HG03108 (cell line): Measurements from ENCODE around the gene STX16.
"Not testable (repeated sequence)": the region's sequence is repeated elsewhere in the genome, so short reads cannot be mapped to it uniquely, and the experiment has no call there.

Experiments used
- ATAC-seq: cut with Tn5 transposase; IDR thresholded peaks from one replicate; pipeline ENCODE4 v1.9.1; 2021; ENCODE audit warnings: moderate library complexity; ENCODE audit not compliant: unreplicated experiment

Gene STX16

DNA sequence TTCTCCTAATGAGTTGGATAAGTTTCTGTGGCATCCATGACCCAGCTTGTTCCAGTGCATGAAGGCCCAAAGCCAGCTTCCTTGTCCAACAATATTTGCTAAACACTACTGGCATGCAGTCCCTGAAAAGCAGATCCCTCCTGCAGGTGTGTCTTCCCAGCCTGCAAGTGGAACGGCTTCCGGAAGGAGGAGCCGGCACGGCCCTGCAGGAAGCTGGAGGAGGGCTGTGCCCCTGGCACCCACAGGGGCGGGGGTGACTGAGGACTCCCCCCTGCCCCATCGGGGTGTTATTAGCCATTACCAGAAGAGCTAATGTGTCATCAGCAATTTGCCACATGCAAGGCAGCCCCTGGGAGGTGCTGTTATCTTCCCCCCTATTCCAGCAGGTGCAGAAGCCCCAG, 68.9 kb downstream of the STX16 start:
- ATAC-seq, result no peak

DNA sequence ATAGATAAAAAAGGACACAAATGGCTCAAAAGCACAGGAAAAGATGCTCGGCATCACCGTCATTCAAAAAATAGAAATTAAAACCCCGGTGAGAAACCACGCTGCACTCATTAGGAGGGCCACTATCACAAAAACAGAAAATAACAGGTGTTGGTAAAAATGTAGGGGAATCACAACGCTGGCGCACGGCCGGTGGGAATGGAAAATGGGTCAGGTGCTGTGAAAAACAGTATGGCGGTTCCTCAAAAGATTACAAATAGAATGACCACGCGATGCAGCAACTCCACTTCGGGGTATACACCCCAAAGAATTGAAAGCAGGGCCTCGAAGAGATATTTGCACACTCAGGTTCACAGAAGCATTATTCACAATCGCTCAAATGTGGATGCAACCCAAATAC, 69.8 kb downstream of the STX16 start:
- ATAC-seq, result no peak

DNA sequence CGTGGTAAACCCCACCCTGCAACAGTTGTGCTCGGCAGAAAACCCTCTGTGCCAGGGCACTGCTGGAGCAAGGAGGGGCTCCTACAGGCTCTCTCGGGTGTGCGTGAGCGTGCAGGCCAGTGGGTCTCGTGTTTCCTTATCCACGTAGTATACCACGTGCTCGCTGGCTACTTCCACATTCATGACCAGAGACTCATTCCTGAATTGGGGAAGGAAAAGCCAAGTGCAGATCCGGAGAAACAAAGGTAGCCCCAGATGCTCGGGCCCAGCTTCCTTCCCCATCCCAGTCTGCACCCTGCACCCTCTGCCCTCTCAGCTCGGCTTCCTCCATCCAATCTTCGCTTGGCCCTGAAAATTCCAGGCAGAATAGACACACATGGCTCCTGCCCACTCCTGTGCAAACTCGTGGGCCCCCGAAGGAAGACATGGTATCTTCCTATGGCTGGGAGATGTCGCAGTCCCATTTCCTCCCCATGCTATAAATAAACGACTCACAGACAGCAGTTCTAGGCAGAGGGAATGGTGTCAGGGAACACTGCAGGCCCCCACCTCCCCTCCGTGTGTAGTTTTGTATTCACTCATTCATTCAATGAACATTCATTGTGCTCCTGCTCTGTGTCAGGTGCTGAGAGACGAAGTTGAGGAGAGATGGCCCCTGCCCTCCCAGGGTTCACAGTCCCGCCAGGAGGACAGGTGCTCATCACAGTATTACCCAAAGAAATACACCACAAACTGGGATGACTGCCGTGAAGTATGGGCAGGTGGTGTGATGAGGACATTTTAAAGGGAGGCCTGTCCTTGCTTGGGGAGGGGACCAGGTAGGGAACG, 71.1 kb downstream of the STX16 start:
- ATAC-seq, result no peak

DNA sequence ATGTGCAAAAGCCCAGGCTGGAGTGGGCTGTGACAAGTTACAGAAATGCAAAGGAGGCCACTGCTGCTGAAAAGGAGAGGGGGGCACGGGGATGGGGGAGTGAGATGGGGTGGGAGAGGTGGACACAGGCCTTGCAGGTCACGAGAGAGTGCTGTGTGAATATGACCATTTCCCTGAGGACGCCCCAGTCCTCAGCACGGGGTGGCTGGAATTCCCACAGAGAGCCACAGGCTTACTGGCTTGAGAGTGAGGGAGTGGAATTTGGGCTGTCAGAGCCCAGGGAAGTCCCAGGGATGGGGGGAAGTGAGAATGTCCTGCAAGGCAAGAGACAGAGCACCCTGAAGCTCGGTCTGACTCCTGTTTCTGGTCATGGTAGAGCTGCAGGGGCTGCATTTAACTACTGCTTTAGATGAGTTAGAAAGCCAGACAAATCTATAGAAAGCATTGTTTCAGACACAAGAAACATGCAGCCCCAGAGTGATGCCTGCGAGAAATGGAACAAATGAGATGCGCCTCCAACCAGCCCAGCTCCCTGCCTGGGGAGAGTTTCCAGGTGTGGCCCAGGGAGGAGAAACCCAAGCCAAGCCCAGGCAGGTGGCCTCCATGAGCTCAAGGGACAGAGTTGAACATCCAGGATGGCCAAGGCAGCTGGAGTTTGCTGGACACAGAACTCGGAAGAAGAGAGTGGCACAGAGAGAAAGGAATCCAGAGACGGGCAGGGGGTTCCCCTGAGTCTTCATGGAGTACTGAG, 72.0 kb downstream of the STX16 start:
- no peak for ATAC-seq

DNA sequence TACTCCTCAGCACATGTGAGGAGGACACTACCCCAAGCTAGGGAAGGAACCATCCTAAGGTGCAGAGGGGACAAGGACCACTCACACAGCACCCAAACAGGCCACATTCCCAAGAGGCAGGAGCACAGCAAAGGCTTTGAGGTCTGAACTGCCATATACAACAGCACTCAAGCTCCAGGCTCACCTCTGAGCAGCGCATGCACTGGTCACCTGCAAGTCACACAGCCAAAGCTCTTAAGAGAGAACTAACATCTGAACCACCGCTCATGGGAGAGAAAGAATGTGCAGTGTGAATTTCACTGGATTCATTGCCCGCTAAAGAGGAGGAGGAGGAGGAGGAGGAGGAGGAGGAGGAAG, 72.5 kb downstream of the STX16 start:
- ATAC-seq, result no peak

DNA sequence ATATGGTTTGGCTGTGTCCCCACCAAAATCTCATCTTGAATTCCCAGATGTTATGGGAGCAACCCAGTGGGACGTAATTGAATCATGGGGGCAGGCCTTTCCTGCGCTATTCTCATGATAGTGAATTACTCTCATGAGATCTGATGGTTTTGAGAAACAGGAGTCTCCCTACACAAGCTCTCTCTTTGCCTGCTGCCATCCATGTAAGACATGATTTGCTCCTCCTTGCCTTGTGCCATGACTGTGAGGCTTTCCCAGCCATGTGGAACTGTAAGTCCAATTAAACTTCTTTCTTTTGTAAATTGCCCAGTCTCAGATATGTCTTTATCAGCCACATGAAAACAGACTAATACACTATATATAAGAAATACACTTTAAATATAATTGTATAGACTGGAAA, 75.1 kb downstream of the STX16 start:
- not testable (repeated sequence) for ATAC-seq
